HCT116 (cell line): ENCODE measurements around the gene FAM43B. TPM values are rescaled to one million over a fixed set of nuclear protein-coding genes. Genes with fewer than 3 reads are reported as not detected.

Experiments used
- ATAC-seq: fragments of 200-7000 bp; cut with Tn5 transposase; 2 replicates; pipeline ENCODE4 v1.9.1; 2020; ENCODE audit warnings: mild to moderate bottlenecking, moderate library complexity
- BruUV-seq: library from RNA; stranded (reverse); fragments of 400-500 nt; replicated peaks from 2 replicates; lab custom pipeline; 2021; lab: Mats Ljungman, UMichigan
- CTCF ChIA-PET: fragments of 300-600 bp; sonication (Branson Sonifier 250); formaldehyde crosslinking; loops from one replicate; lab custom pipeline; 2021; ENCODE audit warnings: antibody characterized with exemption; lab: Charles Lee
- POLR2A ChIA-PET: fragments of 300-600, 350-600 bp; sonication (Branson Sonifier 250); formaldehyde crosslinking; loops from one replicate; lab custom pipeline; 2021; ENCODE audit warnings: antibody characterized with exemption; lab: Charles Lee
- RAD21 ChIA-PET, 2 experiments: fragments of 300-600 bp; sonication (Branson Sonifier 250); formaldehyde crosslinking; loops; one replicate each; lab custom pipeline; 2023; ENCODE audit warnings: low total read pairs in 2 of 2; ENCODE audit not compliant: uncharacterized antibody in 2 of 2, unreplicated experiment in 2 of 2, low non-redundant PET in 1 of 2; lab: Charles Lee
- DNase-seq: peaks from one replicate; pipeline ENCODE4 v3.0.0-alpha.2; 2010; ENCODE audit warnings: low read depth, low spot score
- H2AFZ ChIP-seq: fragments of 200-600 bp; shearing (Covaris generic), sonication (generic); 2 replicates; pipeline ENCODE4 v1.6.1; 2017; ENCODE audit warnings: low read depth, mixed run types, mixed read lengths, antibody characterized with exemption, low read length; ENCODE audit not compliant: poor library complexity, severe bottlenecking
- H3K27ac ChIP-seq: 2 replicates; pipeline ENCODE4 v1.5.1; 2012; ENCODE audit warnings: low read depth, low read length
- H3K27me3 ChIP-seq: fragments of 200-600 bp; sonication (generic); 2 replicates; pipeline ENCODE4 v1.6.1; 2016; ENCODE audit warnings: mixed run types, low read length, mixed read lengths; ENCODE audit not compliant: insufficient read depth
- H3K36me3 ChIP-seq, 2 experiments: fragments of 200-500 bp in 1 of 2; fragments of 200-600 bp in 1 of 2; sonication (Bioruptor generic) in 1 of 2; sonication (generic) in 1 of 2; 2 replicates each; pipeline versions ENCODE4 v1.5.1 to v1.6.1; 2014 to 2016; ENCODE audit warnings: low read length in 2 of 2, inconsistent platforms in 1 of 2, mixed read lengths in 1 of 2, mixed run types in 1 of 2; ENCODE audit not compliant: insufficient read depth in 2 of 2, control insufficient read depth in 1 of 2
- H3K4me1 ChIP-seq, 2 experiments: fragments of 200-600 bp in 1 of 2; sonication (generic) in 1 of 2; 2 replicates each; pipeline versions ENCODE4 v1.5.1 to v1.6.1; 2012 to 2017; ENCODE audit warnings: low read length in 2 of 2, inconsistent platforms in 1 of 2, mild to moderate bottlenecking in 1 of 2, mixed read lengths in 1 of 2, mixed run types in 1 of 2, moderate library complexity in 1 of 2; ENCODE audit not compliant: insufficient read depth in 2 of 2, control insufficient read depth in 1 of 2
- H3K4me2 ChIP-seq: fragments of 200-600 bp; sonication (generic); 2 replicates; pipeline ENCODE4 v1.6.1; 2017; ENCODE audit warnings: mixed run types, low read length, mixed read lengths
- H3K4me3 ChIP-seq, 2 experiments: fragments of 200-600 bp in 1 of 2; sonication (generic) in 1 of 2; replicated peaks in 1 of 2; 2 replicates each; pipeline ENCODE4 v1.5.1; 2011 to 2016; ENCODE audit warnings: low read length in 2 of 2, control low read depth in 1 of 2, low read depth in 1 of 2, mild to moderate bottlenecking in 1 of 2, mixed read lengths in 1 of 2, mixed run types in 1 of 2
- H3K79me2 ChIP-seq: fragments of 200-600 bp; sonication (generic); 2 replicates; pipeline ENCODE4 v1.6.1; 2017; ENCODE audit warnings: mild to moderate bottlenecking, mixed run types, low read length, moderate library complexity, mixed read lengths; ENCODE audit not compliant: insufficient read depth
- H3K9ac ChIP-seq: fragments of 200-600 bp; sonication (generic); 2 replicates; pipeline ENCODE4 v1.6.1; 2016; ENCODE audit warnings: low read length, mixed read lengths
- H3K9me2 ChIP-seq: fragments of 200-600 bp; sonication (generic), shearing (Covaris generic); 2 replicates; pipeline ENCODE4 v1.6.1; 2017; ENCODE audit warnings: mixed run types, mild to moderate bottlenecking, moderate library complexity; ENCODE audit not compliant: insufficient read depth
- H3K9me3 ChIP-seq, 2 experiments: fragments of 200-500 bp in 1 of 2; fragments of 200-600 bp in 1 of 2; sonication (Bioruptor generic) in 1 of 2; sonication (generic) in 1 of 2; 2 replicates each; pipeline ENCODE4 v1.6.1; 2014 to 2017; ENCODE audit warnings: low read length in 2 of 2, mixed read lengths in 2 of 2, inconsistent platforms in 1 of 2, low read depth in 1 of 2, mild to moderate bottlenecking in 1 of 2, mixed run types in 1 of 2, moderate library complexity in 1 of 2; ENCODE audit not compliant: control insufficient read depth in 1 of 2, insufficient read depth in 1 of 2
- H4K20me1 ChIP-seq: fragments of 200-600 bp; sonication (generic), shearing (Covaris generic); 2 replicates; pipeline ENCODE4 v1.6.1; 2017; ENCODE audit warnings: mixed run types, mild to moderate bottlenecking, moderate library complexity; ENCODE audit not compliant: insufficient read depth
- ATF3 ChIP-seq: IDR thresholded peaks from 2 replicates; pipeline ENCODE4 v1.6.1; 2012
- CBX3 ChIP-seq: IDR thresholded peaks from 2 replicates; pipeline ENCODE4 v1.6.1; 2012; ENCODE audit warnings: low read depth
- MAX ChIP-seq: IDR thresholded peaks from 2 replicates; pipeline ENCODE4 v1.6.1; 2012
- REST ChIP-seq: IDR thresholded peaks from 2 replicates; pipeline ENCODE4 v1.6.1; 2012; ENCODE audit warnings: low read depth
- SP1 ChIP-seq: IDR thresholded peaks from 2 replicates; pipeline ENCODE4 v1.6.1; 2012; ENCODE audit warnings: low read depth
- intact Hi-C: fragments of 100-400 bp; cut with micrococcal nuclease; formaldehyde crosslinking; loops from 2 replicates; pipeline ENCODE4 v1.10.0; 2022
- total RNA-seq: library from RNA; stranded (reverse); gene quantifications from one replicate; pipeline ENCODE4 v1.2.1, GENCODE V29; 2021; ENCODE audit not compliant: unreplicated experiment

FAM43B gene
- total RNA-seq, 1 experiment from 2014 or later = not detected

GRCh38 chr1:20587661-20588053 is 35.3 kb downstream of the FAM43B start:
- DNase-seq (no peak), ATAC-seq (no peak)
- no peak overlapping the region for H3K4me3 ChIP-seq
- peaks cover 23 to 47% of the 10 kb centered on the region in 2 experiments for H3K4me1 ChIP-seq
- H3K4me2 ChIP-seq = peak overlapping the region; percentile 99
- BruUV-seq = no TSS peak
- H3K9ac ChIP-seq = no peak overlapping the region
- no peak overlapping the region for H2AFZ ChIP-seq
- peak; percentile 29; the same call in 1 of the 2 replicates for TF ChIP-seq SP1
- TF ChIP-seq CBX3 = peak; percentile 65; the same call in 1 of the 2 replicates
- no peak for TF ChIP-seq REST
- no peak for TF ChIP-seq ATF3
- TF ChIP-seq MAX = peak; percentile 45; the same call in 1 of the 2 replicates
- no peaks in the 10 kb centered on the region for H3K9me3 ChIP-seq
- H3K27ac ChIP-seq = no peak overlapping the region
- ChIA-PET CTCF (interaction anchor here (1.0 to 2.9 kb wide), 4 partner anchors 12 to 46 kb away, joined by 4 to 21 read pairs (median 10); partner anchors contain the start of gene PINK1), RAD21 (no interaction called here), POLR2A (interaction anchor here (1.3 kb wide), 1 partner anchor 46 kb away, joined by 3 read pairs; no protein-coding TSS in a partner anchor)
- H3K27me3 ChIP-seq = no peaks in the 10 kb centered on the region
- intact Hi-C loops = no loop called here
- H4K20me1 ChIP-seq = no peaks in the 10 kb centered on the region
- no peaks in the 10 kb centered on the region for H3K36me3 ChIP-seq
- H3K79me2 ChIP-seq = no peaks in the 10 kb centered on the region
- H3K9me2 ChIP-seq = no peaks in the 10 kb centered on the region
